Esophagus squamous epithelium (tissue), 4 donors: ENCODE data around the gene CAMK1D.

Source experiments
- POLR2A ChIP-seq, 4 donors: fragments of 450-650 bp; IDR thresholded peaks; one replicate each; pipeline ENCODE4 v1.6.1; 2017; ENCODE audit warnings: antibody characterized with exemption in 4 of 4, mild to moderate bottlenecking in 4 of 4, moderate library complexity in 3 of 4
- TF ChIP-seq, protein P1 (sequence below), 6 experiments: fragments of 450-650 bp in 4 of 6; fragments of 200-600 bp in 2 of 6; sonication (generic) in 2 of 6; IDR thresholded peaks; one replicate each; pipeline ENCODE4 v1.5.1; 2016 to 2019; ENCODE audit warnings: antibody characterized with exemption in 6 of 6, mild to moderate bottlenecking in 4 of 6, moderate library complexity in 4 of 6

DNA sequence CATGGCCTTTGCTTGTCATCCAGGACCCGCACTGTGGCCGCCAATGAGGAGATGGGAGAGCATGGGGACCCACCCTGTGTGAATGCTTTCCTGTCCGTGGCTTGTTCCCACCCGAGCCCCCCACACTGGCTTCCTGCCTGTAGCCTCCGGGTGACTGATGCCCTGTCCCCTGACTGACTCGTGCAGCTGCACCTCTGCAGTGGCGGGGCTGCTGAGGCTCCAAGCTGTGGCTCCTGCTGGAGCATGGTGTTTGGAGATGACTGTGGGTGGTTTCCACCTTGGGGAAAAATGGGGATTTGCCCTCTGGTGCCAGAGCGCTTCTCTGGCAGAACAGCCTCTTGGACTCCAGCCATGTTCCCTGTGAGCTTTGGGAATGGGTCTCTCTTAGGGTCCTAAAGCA is 2.1 kb downstream of the CAMK1D start:
- TF ChIP-seq POLR2A (IDR thresholded peaks at IDR 0.05): no peak
- TF ChIP-seq, protein P1, sequence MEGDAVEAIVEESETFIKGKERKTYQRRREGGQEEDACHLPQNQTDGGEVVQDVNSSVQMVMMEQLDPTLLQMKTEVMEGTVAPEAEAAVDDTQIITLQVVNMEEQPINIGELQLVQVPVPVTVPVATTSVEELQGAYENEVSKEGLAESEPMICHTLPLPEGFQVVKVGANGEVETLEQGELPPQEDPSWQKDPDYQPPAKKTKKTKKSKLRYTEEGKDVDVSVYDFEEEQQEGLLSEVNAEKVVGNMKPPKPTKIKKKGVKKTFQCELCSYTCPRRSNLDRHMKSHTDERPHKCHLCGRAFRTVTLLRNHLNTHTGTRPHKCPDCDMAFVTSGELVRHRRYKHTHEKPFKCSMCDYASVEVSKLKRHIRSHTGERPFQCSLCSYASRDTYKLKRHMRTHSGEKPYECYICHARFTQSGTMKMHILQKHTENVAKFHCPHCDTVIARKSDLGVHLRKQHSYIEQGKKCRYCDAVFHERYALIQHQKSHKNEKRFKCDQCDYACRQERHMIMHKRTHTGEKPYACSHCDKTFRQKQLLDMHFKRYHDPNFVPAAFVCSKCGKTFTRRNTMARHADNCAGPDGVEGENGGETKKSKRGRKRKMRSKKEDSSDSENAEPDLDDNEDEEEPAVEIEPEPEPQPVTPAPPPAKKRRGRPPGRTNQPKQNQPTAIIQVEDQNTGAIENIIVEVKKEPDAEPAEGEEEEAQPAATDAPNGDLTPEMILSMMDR (IDR thresholded peaks at IDR 0.05): no peak
